HFF-Myc (cell line): ENCODE measurements around the gene OSBPL6.

ENCODE experiments used
- DNase-seq: peaks from one replicate; pipeline ENCODE4 v3.0.0-alpha.2; 2011; ENCODE audit warnings: low read depth; ENCODE audit errors: extremely low read depth
- H3K4me3 ChIP-seq: replicated peaks from 2 replicates; pipeline ENCODE4 v1.5.1; 2011; ENCODE audit warnings: low read depth, mild to moderate bottlenecking, control low read depth, low read length
- CTCF ChIP-seq: IDR thresholded peaks from 2 replicates; pipeline ENCODE4 v1.5.1; 2012; ENCODE audit warnings: mild to moderate bottlenecking, low read depth, low read length, control low read depth; ENCODE audit errors: missing control alignments

The OSBPL6 gene

GRCh38 chr2:178291703-178292102 is 97.4 kb downstream of the OSBPL6 start:
- DNase-seq = no peak
- H3K4me3 ChIP-seq = no peak overlapping the region
- TF ChIP-seq CTCF = no peak

GRCh38 chr2:178292586-178292985 is 98.3 kb downstream of the OSBPL6 start:
- no peak overlapping the region for H3K4me3 ChIP-seq
- no peak for TF ChIP-seq CTCF
- no peak for DNase-seq

GRCh38 chr2:178295115-178295514 is 100.8 kb downstream of the OSBPL6 start:
- TF ChIP-seq CTCF = no peak
- no peak overlapping the region for H3K4me3 ChIP-seq
- no peak for DNase-seq

- no peak overlapping the region for H3K4me3 ChIP-seq
- no peak for TF ChIP-seq CTCF
- DNase-seq = no peak
Measured at GRCh38 chr2:178295906-178296305, 101.6 kb downstream of the OSBPL6 start.

GRCh38 chr2:178296394-178297090 is 102.2 kb downstream of the OSBPL6 start:
- no peak overlapping the region for H3K4me3 ChIP-seq
- no peak for TF ChIP-seq CTCF
- DNase-seq = no peak

GRCh38 chr2:178297091-178297411 is 102.7 kb downstream of the OSBPL6 start:
- DNase-seq = no peak
- no peak for TF ChIP-seq CTCF
- H3K4me3 ChIP-seq = no peak overlapping the region

- TF ChIP-seq CTCF = no peak
- no peak overlapping the region for H3K4me3 ChIP-seq
- DNase-seq = no peak
Measured at GRCh38 chr2:178298785-178299212, 104.5 kb downstream of the OSBPL6 start.
